Measurements from ENCODE around the gene KCNQ1.

GRCh38 chr11:2406451-2406850 lies 38.4 kb upstream of the KCNQ1 start:
- TF ChIP-seq CTCF (optimal IDR thresholded peaks at IDR 0.05 in 1 of 3, IDR thresholded peaks at IDR 0.05 in 1 of 3, conservative IDR thresholded peaks at IDR 0.05 in 1 of 3; ENCODE audit: extremely low read depth in 1 of 3, insufficient read depth in 2 of 3, low read length in 3 of 3) (no peak), EZH2 (IDR thresholded peaks at IDR 0.05; ENCODE audit: low read length) (no peak)

All from keratinocyte (primary cell).